Spinal cord (tissue), 10 donors: ENCODE results near the gene PCGF3. TPM values are rescaled to one million over a fixed set of nuclear protein-coding genes. Genes with fewer than 3 reads are reported as not detected.

ENCODE experiments used
- DNase-seq, 6 donors: peaks; one replicate each; pipeline versions ENCODE4 v3.0.0 to v3.0.0-alpha.2; 2013 to 2015; ENCODE audit warnings: low spot score in 6 of 6, low read depth in 4 of 6
- H3K27ac ChIP-seq: one replicate; pipeline ENCODE4 v1.5.1; 2013; ENCODE audit warnings: low read depth, low read length, control low read depth
- H3K27me3 ChIP-seq: one replicate; pipeline ENCODE4 v1.6.1; 2013; ENCODE audit warnings: low read length; ENCODE audit not compliant: control insufficient read depth, insufficient read depth
- H3K36me3 ChIP-seq: one replicate; pipeline ENCODE4 v1.6.1; 2013; ENCODE audit warnings: low read length; ENCODE audit not compliant: control insufficient read depth, insufficient read depth
- H3K4me1 ChIP-seq: one replicate; pipeline ENCODE4 v1.6.1; 2013; ENCODE audit warnings: low read length; ENCODE audit not compliant: control insufficient read depth, insufficient read depth
- H3K4me3 ChIP-seq: one replicate; pipeline ENCODE4 v1.5.1; 2013; ENCODE audit warnings: low read depth, low read length, control low read depth
- H3K9me3 ChIP-seq: one replicate; pipeline ENCODE4 v1.6.1; 2013; ENCODE audit warnings: low read length; ENCODE audit not compliant: control insufficient read depth, insufficient read depth
- WGBS: methylation state at CpG from one replicate; pipeline ENCODE4 v1.1.5; 2013; ENCODE audit warnings: missing lambda C conversion rate; ENCODE audit not compliant: insufficient coverage; 5-methylcytosine and 5-hydroxymethylcytosine counted together
- polyA plus RNA-seq, 2 donors: library from polyadenylated mRNA; unstranded; fragments of 120-200 nt; gene quantifications; one replicate each; pipeline ENCODE4 v1.2.1, GENCODE V29; 2013; ENCODE audit not compliant: insufficient read length in 2 of 2
- total RNA-seq, 2 donors: library from RNA; depleted of rRNA in 1 of 2; stranded (reverse); fragments of 120-200 nt in 1 of 2; fragments of >200 nt in 1 of 2; gene quantifications; one replicate each; pipeline versions ENCODE4 v1.2.3 to v1.2.4, GENCODE V29; 2013 to 2014
- donor health status: healthy.

Gene PCGF3
- total and polyA plus RNA-seq, 4 donors = 40.4 to 80.2 (median 61.8) TPM

DNA sequence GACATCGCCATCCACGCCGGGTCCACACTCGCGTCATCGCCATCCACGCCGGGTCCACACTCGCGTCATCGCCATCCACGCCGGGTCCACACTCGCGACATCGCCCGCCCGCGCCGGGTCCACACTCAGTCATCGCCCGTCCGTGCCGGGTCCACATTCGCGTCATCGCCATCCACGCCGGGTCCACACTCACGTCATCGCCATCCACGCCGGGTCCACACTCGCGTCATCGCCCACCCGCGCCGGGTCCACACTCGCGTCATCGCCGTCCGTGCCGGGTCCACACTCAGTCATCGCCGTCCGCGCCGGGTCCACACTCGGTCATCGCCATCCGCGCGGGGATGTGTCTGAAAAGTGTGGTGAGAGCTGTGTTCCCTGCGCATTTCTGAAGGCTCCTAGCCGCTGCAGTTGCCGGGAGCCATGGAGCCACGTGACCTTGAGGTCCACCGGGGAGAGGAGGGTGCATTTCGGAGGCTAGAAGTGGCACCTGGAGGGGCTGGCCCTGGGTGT lies 17.3 kb downstream of the PCGF3 start:
- H3K27ac ChIP-seq = no peak overlapping the region
- WGBS = 98% methylated on average over 61 of the region's 61 CpGs

DNA sequence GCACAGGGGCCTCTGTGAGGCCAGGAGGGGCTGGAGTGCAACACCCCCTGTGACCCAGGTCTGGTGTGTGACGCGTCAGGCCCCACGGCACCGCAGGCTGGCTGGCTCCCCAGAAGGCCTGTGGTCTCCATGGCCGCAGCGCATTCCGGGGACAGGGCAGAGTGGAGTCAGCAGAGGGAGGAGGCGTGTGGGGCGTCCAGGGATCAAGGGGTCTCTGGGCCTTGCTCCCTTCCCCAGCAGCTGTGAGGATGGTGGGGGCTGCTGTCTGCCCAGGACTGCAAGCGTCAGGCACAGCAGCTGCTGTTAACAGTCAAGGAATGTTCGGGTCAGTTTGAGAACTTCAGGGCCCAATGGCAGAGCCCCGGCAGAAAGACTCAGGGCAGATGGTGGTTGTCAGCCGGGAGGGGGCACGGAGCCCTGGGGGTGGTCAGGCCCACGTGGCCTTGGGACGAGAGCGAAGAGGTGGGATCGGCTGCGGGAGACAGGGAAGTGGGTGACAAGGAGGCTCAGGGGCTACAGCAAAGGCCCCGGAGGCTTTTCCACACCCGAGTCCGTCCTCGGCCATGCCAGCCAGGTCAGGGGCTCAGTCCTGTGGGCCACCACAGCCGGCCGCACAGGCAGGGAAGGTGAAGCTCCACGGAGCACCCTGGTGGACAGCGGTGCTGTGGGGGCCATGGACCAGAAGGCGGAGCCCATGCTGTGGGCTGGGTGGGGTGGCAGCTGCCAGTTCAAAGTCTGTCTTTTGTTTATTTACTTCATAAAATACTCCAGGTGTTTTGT lies 18.3 kb downstream of the PCGF3 start:
- no peaks in the 10 kb centered on the region for H3K27me3 ChIP-seq
- no peaks in the 10 kb centered on the region for H3K9me3 ChIP-seq
- peaks cover 67% of the 10 kb centered on the region for H3K36me3 ChIP-seq
- no peak overlapping the region for H3K4me3 ChIP-seq
- peaks cover 41% of the 10 kb centered on the region for H3K4me1 ChIP-seq
- WGBS = 94% methylated on average over 27 of the region's 28 CpGs
- DNase-seq = no peak
- no peak overlapping the region for H3K27ac ChIP-seq

More for the DNA sequence above, 17.3 kb downstream of the PCGF3 start:
- Histone ChIP-seq H3K36me3 (peaks cover 74% of the 10 kb centered on the region), H3K4me1 (peaks cover 43% of the 10 kb centered on the region), H3K9me3 (no peaks in the 10 kb centered on the region), H3K27me3 (no peaks in the 10 kb centered on the region), H3K4me3 (no peak overlapping the region)
- DNase-seq = no peak

DNA sequence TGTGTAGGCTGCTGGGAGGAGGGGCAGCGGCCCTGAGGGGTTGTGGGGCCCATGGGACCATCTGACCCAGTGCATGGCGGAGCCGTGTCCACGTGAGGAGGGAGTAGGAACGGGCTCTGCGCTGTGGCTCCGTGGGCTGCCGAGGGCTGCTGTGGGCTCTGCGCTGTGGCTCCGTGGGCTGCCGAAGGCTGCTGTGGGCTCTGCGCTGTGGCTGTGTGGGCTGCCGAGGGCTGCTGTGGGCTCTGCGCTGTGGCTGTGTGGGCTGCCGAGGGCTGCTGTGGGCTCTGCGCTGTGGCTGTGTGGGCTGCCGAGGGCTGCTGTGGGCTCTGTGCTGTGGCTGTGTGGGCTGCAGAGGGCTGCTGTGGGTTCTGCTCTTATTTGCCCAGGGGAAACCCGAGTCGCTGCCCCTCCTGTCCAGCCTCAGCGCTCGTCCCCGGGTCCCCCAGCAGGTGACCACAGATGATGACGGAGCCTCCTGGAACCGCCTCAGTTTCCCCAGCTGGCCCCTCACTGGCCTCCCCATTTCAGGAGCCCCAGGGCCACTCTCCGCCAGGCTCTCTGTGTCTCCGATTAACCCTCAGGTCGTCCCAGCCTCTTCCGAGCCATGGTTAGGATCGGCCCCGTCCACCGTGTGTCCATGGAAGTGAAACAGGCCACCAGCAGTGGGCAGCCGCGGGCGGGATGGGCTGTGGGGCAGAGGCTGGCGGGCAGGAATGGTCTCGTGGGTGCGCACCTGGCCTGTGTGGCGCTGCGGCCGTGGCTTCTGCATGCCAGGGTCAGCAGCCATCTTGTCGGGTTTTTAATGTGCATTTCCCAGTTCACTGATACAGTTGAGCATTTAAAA lies 20.0 kb downstream of the PCGF3 start:
- H3K4me1 ChIP-seq = peaks cover 39% of the 10 kb centered on the region
- no peaks in the 10 kb centered on the region for H3K9me3 ChIP-seq
- no peak overlapping the region for H3K4me3 ChIP-seq
- peaks cover 62% of the 10 kb centered on the region for H3K36me3 ChIP-seq
- H3K27ac ChIP-seq = no peak overlapping the region
- WGBS = 84% methylated on average over 39 of the region's 41 CpGs
- no peak for DNase-seq
- H3K27me3 ChIP-seq = no peaks in the 10 kb centered on the region

DNA sequence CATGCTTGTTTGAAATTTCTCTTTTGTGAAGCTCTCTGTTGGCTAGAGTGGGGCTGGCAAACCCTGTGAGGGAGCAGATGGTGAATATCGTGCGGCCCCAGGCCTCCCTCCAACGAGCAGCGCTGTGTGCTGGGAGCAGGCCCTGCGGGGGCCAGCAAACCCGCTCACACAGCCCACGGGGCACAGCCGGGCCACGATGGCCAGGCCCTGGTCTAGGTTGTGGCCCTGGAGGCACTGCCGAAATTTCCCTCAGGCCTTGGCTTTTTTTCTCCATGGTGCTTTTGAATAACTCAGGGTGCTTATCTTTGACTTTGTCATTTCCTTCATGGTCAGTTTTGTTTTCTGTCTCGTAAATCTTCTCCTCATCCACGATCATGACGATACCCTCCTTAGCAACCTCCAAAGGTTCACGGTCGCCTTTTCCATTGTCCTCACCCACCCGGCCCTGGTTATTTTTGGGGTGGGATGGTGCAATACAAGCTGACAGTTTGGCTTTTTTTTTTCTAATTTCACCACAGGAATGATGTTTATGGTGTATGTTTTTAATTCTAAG lies 20.7 kb downstream of the PCGF3 start:
- DNase-seq = peak in 2 of 6 donors; percentile 53 to 82
- Histone ChIP-seq H3K27ac (no peak overlapping the region), H3K27me3 (no peaks in the 10 kb centered on the region), H3K4me3 (no peak overlapping the region), H3K36me3 (peaks cover 62% of the 10 kb centered on the region), H3K9me3 (no peaks in the 10 kb centered on the region), H3K4me1 (peaks cover 32% of the 10 kb centered on the region)
- WGBS = 58% methylated on average over 10 of the region's 16 CpGs

DNA sequence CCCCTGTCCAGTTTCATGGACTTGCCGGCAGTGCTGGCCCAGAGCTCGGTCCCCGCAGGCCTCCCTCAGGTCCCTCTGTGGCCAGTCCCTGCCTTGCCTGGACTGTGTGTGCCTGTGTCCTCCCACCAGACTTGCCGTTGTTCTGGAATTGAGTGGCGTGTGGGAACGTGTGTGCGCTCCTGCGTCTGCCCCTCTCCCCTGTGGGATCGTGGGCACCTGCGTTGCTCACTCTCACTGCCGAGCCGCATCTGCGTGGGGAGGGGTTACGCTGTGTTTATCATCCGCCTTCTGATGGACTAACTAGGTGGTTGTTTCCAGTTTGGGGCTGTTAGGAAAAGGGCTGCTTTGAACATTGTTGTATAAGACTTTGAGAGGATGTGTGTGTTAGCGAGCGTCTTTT lies 21.2 kb downstream of the PCGF3 start:
- no peaks in the 10 kb centered on the region for H3K9me3 ChIP-seq
- peaks cover 60% of the 10 kb centered on the region for H3K36me3 ChIP-seq
- 60% methylated on average over 15 of the region's 17 CpGs for WGBS
- no peaks in the 10 kb centered on the region for H3K27me3 ChIP-seq
- H3K4me1 ChIP-seq = peaks cover 27% of the 10 kb centered on the region
- peak in 1 of 6 donors; percentile 42 for DNase-seq
- H3K4me3 ChIP-seq = no peak overlapping the region
- H3K27ac ChIP-seq = no peak overlapping the region

DNA sequence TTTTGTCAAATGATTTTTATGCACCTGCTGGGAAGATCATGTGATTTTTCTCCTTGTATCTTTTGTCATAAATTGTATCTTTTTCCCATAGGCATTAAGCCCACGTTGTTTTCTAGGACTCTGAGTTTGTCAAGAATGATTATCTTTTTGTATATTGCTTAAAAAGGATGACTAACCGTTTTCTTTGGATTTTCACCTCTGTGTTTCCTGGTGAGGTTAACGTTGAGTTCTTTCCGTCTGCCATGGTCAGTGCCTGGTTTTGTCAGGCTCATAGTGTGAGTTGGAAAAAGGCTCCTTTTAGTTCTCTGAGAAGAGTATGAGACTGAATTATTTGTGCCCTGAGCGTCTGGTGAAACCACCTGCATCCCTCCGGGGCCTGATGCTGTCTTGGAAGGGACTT lies 21.9 kb downstream of the PCGF3 start:
- no peaks in the 10 kb centered on the region for H3K27me3 ChIP-seq
- no peak overlapping the region for H3K27ac ChIP-seq
- peaks cover 26% of the 10 kb centered on the region for H3K4me1 ChIP-seq
- peaks cover 61% of the 10 kb centered on the region for H3K36me3 ChIP-seq
- no peaks in the 10 kb centered on the region for H3K9me3 ChIP-seq
- no peak overlapping the region for H3K4me3 ChIP-seq
- 67% methylated on average over 5 of the region's 6 CpGs for WGBS
- no peak for DNase-seq

DNA sequence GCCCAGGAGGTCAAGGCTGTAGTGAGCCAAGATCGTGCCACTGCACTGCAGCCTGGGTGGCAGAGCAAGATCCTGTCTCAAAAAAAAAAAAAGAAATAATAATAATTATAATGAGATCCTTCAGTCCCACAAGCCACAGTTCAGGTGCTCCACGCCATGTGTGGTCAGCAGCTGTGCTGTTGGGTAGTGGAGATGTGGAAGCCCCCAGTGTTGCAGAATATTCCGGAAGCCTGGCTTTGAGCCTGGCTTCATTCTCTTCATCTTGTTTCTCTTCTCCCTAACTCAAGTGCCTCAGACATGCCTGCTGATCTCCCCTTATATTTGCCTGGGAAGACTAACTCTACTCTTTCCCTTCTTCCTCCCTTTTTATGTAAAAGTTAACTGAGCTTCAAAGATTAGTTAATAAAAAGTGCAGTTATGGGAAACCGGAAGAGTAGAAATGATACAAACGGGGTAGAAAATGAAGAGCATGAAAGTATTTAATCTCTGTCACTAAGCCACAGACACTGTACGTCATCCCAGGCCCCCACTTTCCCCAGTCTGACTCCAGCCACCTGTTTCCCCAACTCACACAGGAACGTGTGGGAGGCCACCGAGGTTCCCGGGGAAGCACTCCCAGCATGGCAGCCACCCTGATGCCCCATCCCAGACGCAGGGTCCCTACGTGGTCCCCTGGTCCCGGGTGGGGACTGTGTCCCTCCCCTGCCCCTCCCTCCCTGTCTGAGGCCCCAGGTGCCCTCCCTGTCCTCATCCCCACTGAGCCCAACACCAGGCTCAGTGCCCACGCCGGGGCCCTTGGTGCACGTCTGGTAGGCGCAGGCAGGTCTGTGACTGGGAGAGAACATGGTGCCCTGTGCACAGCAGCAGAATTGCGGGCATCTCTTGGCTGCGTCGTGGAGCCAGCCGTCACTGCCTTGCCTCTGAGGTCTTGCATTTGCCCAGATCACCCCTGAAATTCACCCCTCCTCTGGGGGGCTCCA lies 24.0 kb downstream of the PCGF3 start:
- Histone ChIP-seq H3K9me3 (no peaks in the 10 kb centered on the region), H3K4me1 (peaks cover 17% of the 10 kb centered on the region), H3K36me3 (peaks cover 64% of the 10 kb centered on the region), H3K27me3 (no peaks in the 10 kb centered on the region), H3K4me3 (no peak overlapping the region), H3K27ac (no peak overlapping the region)
- WGBS = 95% methylated on average over 15 of the region's 20 CpGs
- no peak for DNase-seq

DNA sequence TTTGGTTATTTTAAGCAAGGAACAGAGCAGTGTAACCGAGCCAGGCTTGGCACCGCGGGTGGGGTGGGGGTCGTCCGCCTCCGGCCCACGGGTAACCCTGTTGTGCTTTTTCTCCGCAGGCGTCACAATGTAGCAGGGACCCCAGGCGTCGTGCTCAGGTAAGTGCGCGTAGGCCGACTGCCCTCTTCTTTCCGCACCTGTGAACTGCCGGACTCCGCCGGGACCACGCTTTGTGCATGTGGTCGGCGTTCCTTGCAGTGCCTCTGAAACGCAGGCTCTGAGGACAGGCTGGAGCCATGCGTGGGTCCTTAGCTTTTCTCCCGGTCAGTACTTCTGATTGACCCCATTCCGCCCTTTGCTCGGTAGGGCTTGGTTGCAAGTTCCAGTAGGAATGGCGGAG lies 24.9 kb downstream of the PCGF3 start:
- DNase-seq = no peak
- no peak overlapping the region for H3K27ac ChIP-seq
- no peaks in the 10 kb centered on the region for H3K9me3 ChIP-seq
- peaks cover 17% of the 10 kb centered on the region for H3K4me1 ChIP-seq
- no peaks in the 10 kb centered on the region for H3K27me3 ChIP-seq
- WGBS = 98% methylated on average over 27 of the region's 27 CpGs
- no peak overlapping the region for H3K4me3 ChIP-seq
- peaks cover 65% of the 10 kb centered on the region for H3K36me3 ChIP-seq
